GM19240 (cell line): ENCODE results near the gene PIGU.

Experiments
- DNase-seq: peaks from one replicate; pipeline ENCODE4 v3.0.0; 2011; ENCODE audit warnings: low spot score; ENCODE audit not compliant: insufficient read length

The PIGU gene

GRCh38 chr20:34558320-34559218 lies 118.3 kb downstream of the PIGU start, which contains the start of gene MAP1LC3A:
Gene MAP1LC3A, plus strand, starts transcription at chr20:34558718. Its CDS starts 151 bp downstream, at chr20:34558869.
- DNase-seq: peak; percentile 71

- no peak for DNase-seq
Measured at GRCh38 chr20:34557936-34558319, 119.0 kb downstream of the PIGU start.

GRCh38 chr20:34553366-34553867 lies 123.5 kb downstream of the PIGU start:
- no peak for DNase-seq

GRCh38 chr20:34552569-34552968 lies 124.3 kb downstream of the PIGU start:
- no peak for DNase-seq

- no peak for DNase-seq
Measured at GRCh38 chr20:34549929-34550305, 127.0 kb downstream of the PIGU start.

- DNase-seq: no peak
Measured at GRCh38 chr20:34549291-34549928, 127.5 kb downstream of the PIGU start.

- no peak for DNase-seq
Measured at GRCh38 chr20:34547844-34548613, 128.9 kb downstream of the PIGU start.

- DNase-seq: no peak
Measured at GRCh38 chr20:34546751-34547181, 130.1 kb downstream of the PIGU start.

- DNase-seq: no peak
Measured at GRCh38 chr20:34544109-34544796, 132.6 kb downstream of the PIGU start.

GRCh38 chr20:34543463-34544056 lies 133.3 kb downstream of the PIGU start:
- no peak for DNase-seq

GRCh38 chr20:34542439-34542838 lies 134.5 kb downstream of the PIGU start:
- DNase-seq: no peak

GRCh38 chr20:34541917-34542316 lies 135.0 kb downstream of the PIGU start:
- DNase-seq: no peak

GRCh38 chr20:34541264-34541901 lies 135.5 kb downstream of the PIGU start:
- no peak for DNase-seq

GRCh38 chr20:34540596-34541263 lies 136.2 kb downstream of the PIGU start:
- DNase-seq: no peak

- no peak for DNase-seq
Measured at GRCh38 chr20:34539756-34540155, 137.1 kb downstream of the PIGU start.

- no peak for DNase-seq
Measured at GRCh38 chr20:34538671-34539123, 138.2 kb downstream of the PIGU start.

GRCh38 chr20:34537651-34538050 lies 139.2 kb downstream of the PIGU start:
- no peak for DNase-seq

- no peak for DNase-seq
Measured at GRCh38 chr20:34536798-34537394, 140.0 kb downstream of the PIGU start.

- no peak for DNase-seq
Measured at GRCh38 chr20:34535857-34536256, 141.0 kb downstream of the PIGU start.
